ENCODE measurements around the gene ZDHHC4.

GRCh38 chr7:6634021-6634420 lies 56.8 kb downstream of the ZDHHC4 start:
- no peak for TF ChIP-seq CTCF (IDR thresholded peaks at IDR 0.05)
- no peak for TF ChIP-seq POLR2A (IDR thresholded peaks at IDR 0.05)
